A204.1 (cell line): ENCODE results near the gene CYSRT1.

Experiments used
- FAIRE-seq: peaks from 2 replicates; lab custom pipeline; 2012; peaks lifted over from hg19 to GRCh38; lab: Jason Lieb, UNC

Gene CYSRT1

DNA sequence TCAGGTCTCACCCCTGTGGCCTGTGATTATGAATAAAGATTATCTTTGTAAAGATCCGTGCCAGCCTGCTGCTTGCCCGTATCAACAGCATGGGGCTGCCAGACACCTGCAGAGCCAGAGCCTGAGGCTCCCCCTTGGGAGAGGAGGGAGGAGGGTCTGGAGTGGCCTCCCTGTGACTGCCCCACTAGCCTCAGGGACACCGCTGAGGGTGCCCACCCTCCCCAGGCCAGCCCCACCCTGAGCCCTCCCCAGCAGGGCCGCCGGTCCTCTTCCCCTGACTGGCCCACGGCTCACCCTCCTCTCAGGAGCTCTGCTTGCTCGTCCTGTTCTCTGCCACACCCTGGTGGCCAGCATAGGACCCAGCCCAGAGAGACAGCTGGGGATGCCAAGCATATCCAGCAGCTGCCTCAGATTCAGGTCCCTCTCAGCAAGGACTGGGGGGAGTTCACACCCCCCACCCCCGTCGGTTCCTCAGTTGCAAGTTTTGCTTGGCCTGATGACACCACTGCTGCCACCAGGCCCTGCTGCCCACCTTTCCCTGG, 34.6 kb upstream of the CYSRT1 start:
- FAIRE-seq: no peak

- FAIRE-seq: no peak
Measured at GRCh38 chr9:137191245-137191644, 33.7 kb upstream of the CYSRT1 start.

GRCh38 chr9:137191691-137192447, 33.1 kb upstream of the CYSRT1 start:
- no peak for FAIRE-seq

DNA sequence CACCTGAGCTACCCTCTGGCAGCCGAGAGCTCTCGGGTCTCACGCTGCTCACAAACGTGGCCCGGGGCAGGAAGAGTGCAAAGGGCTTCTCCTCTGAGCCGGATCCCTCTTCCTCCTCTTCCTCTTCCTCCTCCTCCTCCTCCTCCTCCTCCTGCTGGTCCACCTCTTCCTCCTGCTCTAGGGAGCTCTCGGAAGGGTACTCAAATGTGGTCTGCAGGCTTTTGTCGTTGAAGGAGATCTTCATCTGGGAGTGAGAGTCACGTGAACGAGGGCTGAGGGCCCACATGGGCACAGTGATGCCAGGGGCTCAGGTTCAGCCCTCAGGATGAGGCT, 32.6 kb upstream of the CYSRT1 start:
- FAIRE-seq: no peak

DNA sequence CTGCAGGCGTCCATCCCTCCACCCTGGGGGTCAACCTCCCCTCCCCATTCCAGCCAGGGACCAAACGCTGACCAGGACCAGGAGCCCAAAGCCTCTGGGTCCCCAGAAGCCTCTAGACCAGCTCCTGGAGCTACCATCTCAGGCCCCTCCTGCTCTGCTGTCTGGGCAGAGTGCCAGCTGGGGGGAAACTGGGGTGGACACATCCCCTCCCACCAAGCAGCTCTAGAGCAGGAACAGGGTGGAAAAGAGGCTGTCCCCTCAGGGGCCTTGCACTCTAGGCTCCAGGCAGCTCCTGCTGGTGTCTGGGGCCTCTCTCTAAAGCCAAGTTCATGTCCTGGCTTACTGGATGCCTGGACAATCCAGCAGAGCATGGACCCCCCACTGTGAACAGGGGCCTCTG, 32.1 kb upstream of the CYSRT1 start:
- no peak for FAIRE-seq

DNA sequence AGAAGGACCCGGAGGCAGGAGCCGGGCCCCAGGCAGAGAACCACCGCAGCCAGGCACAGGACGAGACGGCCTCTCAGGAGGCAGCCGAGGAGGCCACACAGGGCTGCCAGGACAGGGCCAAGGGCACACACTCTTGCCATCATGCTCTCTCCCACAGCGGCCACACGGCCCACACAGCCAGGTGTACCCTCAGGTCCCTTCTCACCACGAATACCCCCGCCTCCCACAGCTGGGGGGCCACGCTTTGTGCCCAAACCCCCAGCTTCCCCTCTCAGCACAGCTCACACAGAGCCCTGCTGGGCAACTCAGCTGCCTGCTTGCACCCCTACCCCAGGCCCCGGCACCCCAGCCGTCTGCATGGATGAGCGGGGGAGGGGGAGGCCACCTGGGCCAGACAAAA, 31.2 kb upstream of the CYSRT1 start:
- FAIRE-seq: no peak

- FAIRE-seq: no peak
Measured at GRCh38 chr9:137194388-137194787, 30.6 kb upstream of the CYSRT1 start.

- no peak for FAIRE-seq
Measured at GRCh38 chr9:137194909-137195308, 30.1 kb upstream of the CYSRT1 start.

GRCh38 chr9:137195525-137196220, 29.3 kb upstream of the CYSRT1 start:
- no peak for FAIRE-seq

- no peak for FAIRE-seq
Measured at GRCh38 chr9:137198051-137198901, 26.7 kb upstream of the CYSRT1 start.

DNA sequence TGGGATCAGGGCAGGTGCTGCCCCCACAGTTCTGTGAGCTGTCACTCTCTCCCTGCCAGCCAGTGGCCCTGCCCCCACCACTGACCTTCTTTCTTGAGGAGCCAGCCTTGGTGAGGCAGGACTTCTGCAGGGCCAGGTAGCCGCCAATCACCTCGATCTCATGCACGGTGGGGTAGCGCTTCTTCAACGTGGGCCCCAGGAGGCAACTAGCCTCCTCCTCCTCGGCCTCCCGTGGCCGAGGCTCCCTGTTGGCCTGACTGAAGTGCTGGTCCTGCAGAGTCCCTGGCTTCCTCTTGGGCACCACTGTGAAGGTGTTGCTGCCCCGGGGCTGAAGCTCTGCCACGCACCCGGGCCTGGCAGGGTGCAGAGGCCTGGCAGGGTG, 26.1 kb upstream of the CYSRT1 start:
- no peak for FAIRE-seq

DNA sequence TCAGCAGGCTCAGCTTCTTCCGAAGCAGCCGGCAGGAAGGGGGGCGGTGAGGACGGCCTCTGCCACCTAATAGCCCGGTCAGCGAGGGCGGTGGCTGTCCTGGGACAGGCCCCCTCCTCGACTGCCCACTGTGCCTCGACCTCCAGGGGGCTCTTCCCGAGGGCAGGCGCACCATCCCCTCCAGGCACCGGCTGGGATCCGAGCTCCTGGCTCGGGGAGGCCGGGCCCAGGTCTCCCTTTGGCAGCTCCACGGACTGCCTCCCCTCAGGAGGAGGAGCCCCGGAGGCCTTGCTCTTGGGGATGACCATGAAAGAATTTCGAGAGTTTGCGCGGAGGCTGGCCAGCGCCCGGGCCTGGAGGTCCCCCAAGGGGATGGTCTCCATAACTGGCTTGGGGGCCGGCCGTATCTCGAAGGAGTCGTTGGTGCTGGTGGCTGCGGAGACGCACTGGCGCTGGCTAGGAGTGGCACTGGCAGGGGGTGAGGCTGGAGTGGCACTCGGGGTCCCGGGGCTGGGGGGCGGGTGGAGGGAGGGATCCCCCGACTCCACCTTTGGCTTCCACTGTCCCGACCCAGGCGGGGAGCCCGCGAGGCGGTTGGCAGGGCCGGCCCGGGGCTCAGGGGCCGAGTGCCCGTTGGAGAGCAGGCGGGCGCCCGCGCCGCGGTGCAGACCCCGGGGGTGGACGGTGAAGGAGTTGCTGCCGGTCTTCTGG, 25.4 kb upstream of the CYSRT1 start:
- no peak for FAIRE-seq

- FAIRE-seq: peak; percentile 96
Measured at GRCh38 chr9:137200311-137201204, 24.4 kb upstream of the CYSRT1 start, which contains the start of gene TPRN. Gene TPRN, minus strand, starts transcription at chr9:137200741. Its CDS starts 30 bp downstream, at chr9:137200711.

GRCh38 chr9:137201205-137201868, 23.6 kb upstream of the CYSRT1 start:
- FAIRE-seq: no peak

DNA sequence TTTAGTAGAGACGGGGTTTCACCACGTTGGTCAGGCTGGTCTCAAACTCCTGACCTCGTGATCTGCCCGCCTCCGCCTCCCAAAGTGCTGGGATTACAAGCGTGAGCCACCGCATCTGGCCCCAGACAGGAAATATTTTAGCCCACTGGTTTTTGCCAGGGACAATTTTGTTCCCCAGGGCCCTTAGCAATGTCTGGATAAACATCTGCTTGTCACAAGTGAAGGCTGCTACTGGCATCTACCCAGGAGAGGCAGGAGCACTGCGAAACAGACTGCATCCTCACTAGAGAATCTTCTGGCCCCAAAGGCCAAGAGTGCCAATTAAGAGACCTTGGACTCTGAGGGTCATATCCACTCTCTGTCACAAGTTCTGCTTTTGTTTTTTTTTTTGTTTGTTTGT, 22.0 kb upstream of the CYSRT1 start:
- FAIRE-seq: no peak

DNA sequence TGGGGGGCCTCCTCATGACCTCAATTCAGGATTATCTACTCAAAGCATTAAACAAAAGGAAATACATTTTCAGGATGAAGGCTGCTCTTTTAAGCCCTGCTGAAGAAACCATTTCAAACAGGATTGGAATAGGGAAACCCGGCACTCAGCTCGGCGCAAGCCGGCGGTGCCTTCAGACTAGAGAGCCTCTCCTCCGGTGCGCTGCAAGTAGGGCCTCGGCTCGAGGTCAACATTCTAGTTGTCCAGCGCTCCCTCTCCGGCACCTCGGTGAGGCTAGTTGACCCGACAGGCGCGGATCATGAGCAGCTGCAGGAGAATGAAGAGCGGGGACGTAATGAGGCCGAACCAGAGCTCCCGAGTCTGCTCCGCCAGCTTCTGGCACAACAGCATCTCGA, 20.2 kb upstream of the CYSRT1 start:
- FAIRE-seq: no peak

- no peak for FAIRE-seq
Measured at GRCh38 chr9:137205126-137206069, 19.6 kb upstream of the CYSRT1 start, which contains the start of the genes NDOR1 and TMEM203. Gene NDOR1, plus strand, starts transcription at chr9:137205700. Its CDS starts 78 bp downstream, at chr9:137205778. Gene TMEM203, minus strand, starts transcription at chr9:137205648. Its CDS starts 234 bp downstream, at chr9:137205414.

GRCh38 chr9:137206602-137207001, 18.4 kb upstream of the CYSRT1 start:
- no peak for FAIRE-seq

GRCh38 chr9:137211532-137211931, 13.4 kb upstream of the CYSRT1 start:
- FAIRE-seq: no peak
